SK-N-MC (cell line): ENCODE measurements around the gene NINJ2.

Experiments
- EZH2 ChIP-seq: fragments of 200-600 bp; sonication (generic); IDR thresholded peaks from one replicate; pipeline ENCODE4 v1.6.1; 2017; ENCODE audit warnings: antibody characterized with exemption
- POLR2AphosphoS5 ChIP-seq: IDR thresholded peaks from 2 replicates; pipeline ENCODE4 v1.6.1; 2012; ENCODE audit warnings: mild to moderate bottlenecking, low read depth, low read length, borderline replicate concordance

DNA sequence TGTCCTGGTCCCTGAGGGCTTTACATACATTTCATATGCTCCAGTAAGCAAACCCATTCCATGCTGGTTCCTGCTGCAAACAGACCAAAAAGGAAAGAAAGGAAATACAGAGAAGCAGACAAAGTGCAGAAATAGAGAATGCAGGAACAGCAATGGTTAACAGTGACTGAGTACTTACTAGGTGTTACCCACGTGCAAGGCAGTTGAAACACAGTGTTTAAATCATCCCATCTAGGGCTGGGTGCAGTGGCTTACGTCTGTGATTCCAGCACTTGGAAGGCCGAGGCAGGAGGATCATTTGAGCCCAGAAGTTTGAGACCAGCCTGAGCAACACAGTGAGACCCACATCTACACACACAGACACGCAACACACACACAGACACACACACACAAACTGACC, 21.2 kb upstream of the NINJ2 start:
- TF ChIP-seq EZH2 (no peak), POLR2AphosphoS5 (no peak)
